HG02588 (cell line): Measurements from ENCODE around the gene HOXC9.

Source experiments
- ATAC-seq: cut with Tn5 transposase; IDR thresholded peaks from one replicate; pipeline ENCODE4 v1.9.1; 2021; ENCODE audit warnings: mild to moderate bottlenecking, moderate library complexity; ENCODE audit not compliant: unreplicated experiment

The HOXC9 gene

GRCh38 chr12:53975479-53976152 lies 24.3 kb upstream of the HOXC9 start:
- no peak for ATAC-seq

- ATAC-seq, result no peak
These were observed 23.7 kb upstream of the HOXC9 start for GRCh38 chr12:53976172-53976822.

DNA sequence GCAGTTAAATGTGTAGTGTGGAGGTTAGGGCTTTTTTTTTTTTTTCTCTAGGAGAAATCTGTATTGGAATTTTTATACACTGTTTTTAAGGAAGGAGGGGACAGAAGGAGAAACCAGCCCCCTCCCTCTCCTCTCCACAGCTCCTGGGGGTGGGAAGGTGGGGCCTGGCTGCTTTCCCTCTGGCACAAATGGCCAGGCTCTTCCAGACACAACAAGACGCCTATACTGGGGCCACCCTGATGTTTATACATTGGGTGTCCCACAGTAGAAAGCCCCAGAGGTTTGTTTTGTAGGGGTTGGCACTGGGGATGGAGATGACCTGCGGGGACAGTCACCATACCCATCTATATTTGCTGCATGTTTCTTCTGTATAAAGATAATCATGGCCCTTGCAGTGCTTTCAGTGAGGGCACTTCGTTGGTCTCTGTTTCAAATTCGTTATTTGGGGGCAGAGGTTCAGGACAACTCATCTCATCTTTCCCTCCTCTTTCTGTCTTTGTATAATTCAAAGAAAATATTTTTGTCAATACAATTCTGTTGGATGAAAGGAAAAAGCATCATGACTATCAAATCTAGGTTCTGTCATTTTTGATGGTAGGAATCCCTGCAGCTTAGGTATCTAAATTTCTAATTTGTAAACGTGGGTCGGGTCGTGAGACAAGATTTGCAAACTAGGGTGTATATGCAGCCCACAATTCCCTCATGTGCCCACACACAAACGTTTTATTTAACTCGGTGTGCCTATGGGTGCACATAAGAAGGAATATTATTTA lies 23.0 kb upstream of the HOXC9 start:
- ATAC-seq, result no peak

DNA sequence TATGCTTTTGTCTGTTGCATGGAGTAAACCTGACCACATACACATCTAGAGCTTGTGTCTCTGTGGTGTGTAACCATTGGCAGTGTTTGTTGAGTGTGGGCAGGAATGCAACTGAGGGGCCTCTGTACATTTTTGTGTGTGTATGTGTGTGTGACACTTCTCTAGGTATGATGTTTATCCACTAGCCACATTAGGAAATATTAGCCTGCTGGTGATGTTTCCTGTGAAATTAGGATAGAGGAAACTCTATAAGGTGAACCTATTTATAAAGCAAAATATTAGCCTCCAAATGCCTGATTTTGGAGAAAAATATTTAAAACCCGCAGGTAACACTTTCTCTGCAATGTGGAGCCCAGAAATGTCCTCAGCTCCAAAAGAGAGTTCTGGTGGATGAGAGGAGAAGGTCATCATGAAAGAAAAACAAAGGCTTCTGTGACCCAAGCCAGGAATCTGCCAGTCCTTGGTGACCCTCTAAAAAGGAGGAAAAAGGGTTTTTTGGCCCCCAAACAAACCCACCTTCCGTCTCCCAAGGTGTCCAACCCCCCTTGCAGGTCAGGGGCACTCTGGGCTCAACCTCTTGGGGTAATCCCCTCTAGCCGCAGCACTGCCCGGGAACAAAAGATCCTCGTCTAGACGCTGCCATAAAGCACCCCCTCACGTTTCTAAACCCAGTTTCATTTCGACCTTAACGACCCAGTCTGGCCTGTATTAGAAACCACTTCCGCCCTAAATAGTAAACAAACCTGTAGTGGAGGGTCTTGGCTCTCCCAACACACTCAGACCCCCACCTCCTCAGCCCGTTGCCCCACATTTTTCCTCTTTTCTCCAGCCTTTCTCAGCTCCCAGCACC lies 22.1 kb upstream of the HOXC9 start:
- no peak for ATAC-seq

- ATAC-seq, result no peak
These were observed 21.2 kb upstream of the HOXC9 start for GRCh38 chr12:53978477-53979356.

DNA sequence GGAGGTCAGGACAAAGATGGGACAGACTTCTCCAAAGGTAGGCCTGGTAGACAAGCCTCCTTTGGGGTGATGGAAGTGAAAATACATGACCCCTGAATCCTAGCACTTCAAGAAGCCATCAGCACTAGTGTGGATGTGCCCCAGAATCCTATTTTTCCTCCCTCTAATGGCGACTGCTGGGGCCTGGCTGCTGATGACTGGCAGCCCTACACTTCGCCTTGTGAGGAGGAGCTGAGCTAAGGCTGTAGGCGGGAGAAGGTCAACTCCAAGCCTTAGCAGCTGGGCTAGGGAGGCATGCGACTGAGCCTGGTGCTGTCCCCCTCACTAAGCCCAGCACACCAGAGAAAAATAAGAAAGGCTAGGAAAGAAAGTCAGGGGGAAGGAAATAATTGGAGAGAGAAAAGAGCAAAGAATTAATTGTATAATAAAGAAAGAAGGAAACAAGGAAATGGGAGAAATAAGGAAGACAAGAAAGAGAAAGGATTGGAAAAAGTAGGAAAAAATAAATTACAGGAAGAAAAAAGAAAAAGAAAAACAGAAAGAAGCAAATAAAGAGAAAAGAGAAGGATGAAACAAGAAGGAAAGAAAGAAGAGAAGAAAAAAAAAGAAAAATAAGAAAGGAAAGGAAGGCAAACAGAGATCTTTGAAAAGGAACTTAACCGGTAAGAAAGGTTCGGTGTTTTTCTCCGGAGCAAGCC lies 19.7 kb upstream of the HOXC9 start:
- ATAC-seq, result no peak

DNA sequence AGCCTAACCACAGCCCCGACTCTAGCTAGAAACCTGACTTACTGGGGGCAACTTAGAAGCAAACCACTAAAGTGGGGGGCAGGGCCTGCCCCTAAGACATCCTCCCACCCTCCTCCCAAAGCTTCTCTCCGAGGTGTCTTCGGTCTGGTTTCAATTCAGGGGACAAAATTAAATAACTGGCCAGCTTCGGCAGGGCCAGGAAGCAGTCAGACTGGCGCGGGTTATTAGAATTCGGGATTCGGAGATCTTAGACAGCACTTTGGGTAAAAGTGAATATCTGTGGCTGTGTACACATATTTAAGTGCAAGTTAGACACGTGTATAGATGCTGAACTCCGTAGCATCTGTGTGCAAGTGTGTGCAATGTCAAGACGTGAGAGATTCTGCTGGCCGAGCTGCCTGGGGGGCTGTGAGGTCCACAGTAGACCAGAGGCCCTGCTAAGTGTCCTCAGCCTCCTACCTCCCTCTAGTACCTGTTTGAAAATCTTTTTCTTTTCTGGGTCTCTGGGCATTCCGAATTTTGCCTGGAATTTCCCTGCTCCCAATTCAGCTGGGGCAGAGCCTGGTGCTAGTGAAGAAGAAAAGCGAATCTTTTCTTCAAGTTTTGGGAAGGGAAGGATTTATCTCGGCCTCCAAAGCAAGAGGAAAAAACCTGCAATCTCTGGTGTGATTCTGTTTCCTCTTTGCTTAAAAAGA lies 19.0 kb upstream of the HOXC9 start:
- no peak for ATAC-seq

DNA sequence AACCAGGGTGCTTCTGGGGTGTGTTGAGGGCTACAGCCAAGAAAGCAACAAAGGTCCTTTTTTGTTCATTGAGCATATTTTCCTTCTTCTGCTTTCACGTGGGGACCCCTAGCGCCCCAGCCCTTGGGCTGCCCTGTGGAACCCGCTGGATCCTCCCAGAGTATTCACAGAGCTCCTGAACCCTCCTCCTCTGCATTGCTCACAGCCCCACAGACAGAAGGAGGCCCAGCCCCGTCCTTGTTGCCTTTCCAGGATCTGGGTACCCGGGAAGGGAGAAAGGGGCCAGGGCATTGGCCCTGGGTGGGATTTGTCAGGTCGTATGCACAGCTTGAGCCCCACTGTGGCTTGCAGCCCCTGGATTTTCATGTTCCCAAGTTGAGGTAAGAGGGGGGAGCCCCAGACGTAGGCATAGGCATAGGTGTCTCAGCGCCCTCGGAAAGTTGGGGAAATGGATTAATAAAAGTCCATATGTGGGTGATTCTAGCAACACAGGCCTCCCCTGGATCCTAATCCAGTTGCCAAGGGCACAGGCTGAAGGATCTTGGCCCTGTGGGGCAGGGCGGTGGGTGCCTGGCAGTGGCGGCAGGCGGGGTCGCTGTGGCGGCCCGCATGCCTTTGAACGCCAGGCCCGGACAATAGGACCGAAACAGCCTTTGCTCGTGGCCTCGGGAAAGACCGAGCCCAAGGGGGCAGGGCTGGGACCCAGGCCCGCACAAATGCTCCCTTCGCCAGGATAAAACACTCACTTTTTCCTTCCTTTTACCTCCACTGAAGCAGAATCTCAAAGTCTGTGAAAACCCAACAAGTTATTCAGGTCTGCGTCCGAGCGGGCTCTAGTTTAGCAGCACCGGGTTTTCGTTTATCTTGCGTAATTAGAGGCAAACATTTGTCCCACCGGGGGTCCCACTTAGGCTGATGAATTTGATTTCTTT lies 18.1 kb upstream of the HOXC9 start:
- ATAC-seq, result no peak

GRCh38 chr12:53982648-53983567 lies 17.1 kb upstream of the HOXC9 start:
- ATAC-seq, result no peak

- ATAC-seq, result no peak
These were observed 16.4 kb upstream of the HOXC9 start for GRCh38 chr12:53983568-53983949.

DNA sequence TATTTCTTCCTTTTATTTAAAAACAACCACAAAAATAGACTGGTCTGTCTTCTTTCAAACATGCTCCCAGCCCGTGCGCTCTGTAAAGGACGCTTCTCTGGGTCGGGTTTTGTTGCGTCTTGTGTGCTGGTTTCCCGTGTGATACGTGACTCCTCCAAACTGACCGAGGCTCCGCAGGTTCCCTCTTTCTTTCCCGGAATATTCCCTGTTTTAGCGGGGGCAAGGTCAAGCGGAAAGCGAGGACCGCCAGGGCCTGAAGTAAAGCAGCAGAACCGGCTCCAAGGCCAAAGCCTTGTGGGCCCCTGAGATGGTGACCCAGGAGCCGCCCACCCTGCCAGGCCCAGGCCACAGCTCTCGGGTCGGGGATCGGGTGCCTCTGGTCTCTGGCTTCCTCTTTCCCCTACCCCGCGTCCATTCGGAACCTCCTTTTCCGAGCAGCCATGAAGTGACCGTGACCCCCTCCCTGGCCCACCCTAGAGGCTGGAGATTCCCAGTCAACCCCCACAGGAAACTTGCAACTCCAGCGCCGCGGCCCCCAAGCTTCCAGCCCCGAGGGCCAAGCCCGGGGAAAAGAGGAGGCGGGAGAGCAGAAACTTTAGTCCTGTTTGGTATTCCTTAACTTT lies 15.9 kb upstream of the HOXC9 start:
- ATAC-seq, result no peak

GRCh38 chr12:53984901-53985691 lies 14.9 kb upstream of the HOXC9 start, which contains the start of gene HOXC10:
HOXC10 (plus strand) TSS chr12:53985146; CDS start chr12:53985260, 114 bp downstream.
- no peak for ATAC-seq

- ATAC-seq, result no peak
These were observed 14.3 kb upstream of the HOXC9 start for GRCh38 chr12:53985692-53985993.

GRCh38 chr12:53985994-53986685 lies 13.8 kb upstream of the HOXC9 start:
- ATAC-seq, result no peak
